Activated T-helper 1 cell treated with anti-CD3 and anti-CD28 coated beads, Interleukin-2, amount 50 U/mL, for 16 hours (primary cell): Measurements from ENCODE around the gene TMEM219.

Source experiments
- DNase-seq, 2 donors: peaks; one replicate each; pipeline ENCODE4 v3.0.0-alpha.2; 2020; ENCODE audit warnings: low read depth in 1 of 2, low spot score in 1 of 2

The TMEM219 gene

DNA sequence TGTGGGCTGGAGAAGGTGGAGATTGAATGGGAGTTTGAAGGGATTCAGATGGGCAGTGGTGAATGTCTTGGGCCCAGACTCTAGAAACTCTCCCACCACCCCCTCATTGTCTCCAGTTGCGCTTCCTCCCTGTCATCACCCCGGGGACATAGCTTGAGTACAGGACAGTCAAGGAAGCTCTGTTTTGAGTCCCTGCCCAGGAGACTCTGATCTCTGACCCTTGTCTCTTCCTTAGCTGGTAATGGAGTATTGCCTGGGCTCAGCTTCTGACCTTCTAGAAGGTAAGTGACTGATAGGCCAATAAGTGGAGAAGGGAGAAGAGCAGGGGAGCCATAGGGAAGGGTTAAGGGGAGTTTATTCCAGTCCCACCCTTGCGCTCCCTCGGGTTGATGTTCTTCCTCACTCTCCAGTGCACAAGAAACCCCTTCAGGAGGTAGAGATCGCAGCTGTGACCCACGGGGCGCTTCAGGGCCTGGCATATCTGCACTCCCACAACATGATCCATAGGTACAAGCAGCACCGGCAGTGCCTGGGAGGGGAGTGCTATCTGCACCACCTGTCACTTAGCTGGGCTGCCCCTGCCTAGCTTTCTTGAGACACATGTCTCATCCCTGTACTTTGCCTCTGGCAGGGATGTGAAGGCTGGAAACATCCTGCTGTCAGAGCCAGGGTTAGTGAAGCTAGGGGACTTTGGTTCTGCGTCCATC lies 16.8 kb downstream of the TMEM219 start:
- no peak for DNase-seq

DNA sequence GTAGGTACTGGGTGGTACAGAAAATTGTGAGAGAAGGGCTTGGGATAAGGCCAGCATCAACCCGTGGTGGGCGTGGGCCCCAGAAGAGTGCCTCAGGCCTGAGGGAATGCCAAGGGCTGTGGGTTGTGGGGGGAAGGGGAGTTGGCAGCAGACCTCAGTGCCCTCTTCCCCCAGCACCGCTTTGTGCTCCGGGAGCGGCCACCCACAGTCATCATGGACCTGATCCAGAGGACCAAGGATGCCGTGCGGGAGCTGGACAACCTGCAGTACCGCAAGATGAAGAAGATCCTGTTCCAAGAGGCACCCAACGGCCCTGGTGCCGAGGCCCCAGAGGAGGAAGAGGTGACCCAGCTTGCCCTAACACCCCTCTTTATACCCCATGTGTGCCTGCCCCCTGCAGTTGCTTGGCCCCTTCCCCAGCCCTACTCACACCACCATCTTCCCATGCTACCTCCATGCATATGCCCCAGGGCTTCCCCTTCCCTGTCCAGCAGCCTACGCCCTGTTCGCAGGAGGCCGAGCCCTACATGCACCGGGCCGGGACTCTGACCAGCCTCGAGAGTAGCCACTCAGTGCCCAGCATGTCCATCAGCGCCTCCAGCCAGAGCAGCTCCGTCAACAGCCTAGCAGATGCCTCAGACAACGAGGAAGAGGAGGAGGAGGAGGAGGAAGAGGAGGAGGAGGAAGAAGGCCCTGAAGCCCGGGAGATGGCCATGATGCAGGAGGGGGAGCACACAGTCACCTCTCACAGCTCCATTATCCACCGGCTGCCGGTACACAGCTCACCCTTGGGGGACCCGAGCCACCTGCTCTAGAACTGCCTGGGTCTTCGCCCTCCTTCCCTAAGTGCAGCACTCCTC lies 20.9 kb downstream of the TMEM219 start:
- no peak for DNase-seq

DNA sequence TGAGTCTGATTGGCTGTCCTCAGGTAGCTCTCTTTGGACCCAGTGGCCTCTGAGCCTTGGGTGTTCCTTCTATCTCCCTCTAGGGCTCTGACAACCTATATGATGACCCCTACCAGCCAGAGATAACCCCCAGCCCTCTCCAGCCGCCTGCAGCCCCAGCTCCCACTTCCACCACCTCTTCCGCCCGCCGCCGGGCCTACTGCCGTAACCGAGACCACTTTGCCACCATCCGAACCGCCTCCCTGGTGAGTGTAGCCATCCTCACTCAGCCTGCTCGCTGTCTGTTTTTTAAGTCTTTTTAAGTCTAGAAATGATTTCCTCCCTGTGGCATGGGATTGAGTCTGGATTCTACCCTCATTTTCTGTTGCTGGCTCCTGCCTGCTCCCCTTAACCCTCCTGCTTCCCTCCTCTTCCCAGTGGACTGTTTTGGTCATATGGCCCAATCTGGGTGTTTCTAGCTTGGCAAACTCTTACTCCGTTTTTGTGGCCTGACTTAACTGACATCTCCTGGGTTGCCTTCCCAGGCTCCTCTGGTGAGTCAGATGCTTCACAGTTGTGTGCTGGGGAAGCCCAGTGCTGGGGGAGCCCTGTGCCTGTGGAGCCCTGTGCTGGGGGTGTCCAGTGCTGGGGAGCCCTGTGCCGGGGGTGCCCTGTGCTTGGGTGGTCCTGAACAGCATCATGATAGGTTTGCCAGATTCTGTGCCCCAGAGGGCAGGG lies 21.7 kb downstream of the TMEM219 start:
- DNase-seq: no peak

- no peak for DNase-seq
Observed at GRCh38 chr16:29984137-29984763, 22.4 kb downstream of the TMEM219 start.

GRCh38 chr16:29984764-29985147 lies 22.9 kb downstream of the TMEM219 start:
- DNase-seq: no peak

GRCh38 chr16:29985271-29985811 lies 23.5 kb downstream of the TMEM219 start:
- DNase-seq: no peak

GRCh38 chr16:29986231-29986630 lies 24.4 kb downstream of the TMEM219 start:
- DNase-seq: no peak

DNA sequence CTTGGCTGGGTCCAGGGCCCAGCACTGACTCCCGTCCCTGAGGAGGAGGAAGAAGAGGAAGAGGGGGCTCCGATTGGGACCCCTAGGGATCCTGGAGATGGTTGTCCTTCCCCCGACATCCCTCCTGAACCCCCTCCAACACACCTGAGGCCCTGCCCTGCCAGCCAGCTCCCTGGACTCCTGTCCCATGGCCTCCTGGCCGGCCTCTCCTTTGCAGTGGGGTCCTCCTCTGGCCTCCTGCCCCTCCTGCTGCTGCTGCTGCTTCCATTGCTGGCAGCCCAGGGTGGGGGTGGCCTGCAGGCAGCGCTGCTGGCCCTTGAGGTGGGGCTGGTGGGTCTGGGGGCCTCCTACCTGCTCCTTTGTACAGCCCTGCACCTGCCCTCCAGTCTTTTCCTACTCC lies 25.1 kb downstream of the TMEM219 start:
- no peak for DNase-seq

DNA sequence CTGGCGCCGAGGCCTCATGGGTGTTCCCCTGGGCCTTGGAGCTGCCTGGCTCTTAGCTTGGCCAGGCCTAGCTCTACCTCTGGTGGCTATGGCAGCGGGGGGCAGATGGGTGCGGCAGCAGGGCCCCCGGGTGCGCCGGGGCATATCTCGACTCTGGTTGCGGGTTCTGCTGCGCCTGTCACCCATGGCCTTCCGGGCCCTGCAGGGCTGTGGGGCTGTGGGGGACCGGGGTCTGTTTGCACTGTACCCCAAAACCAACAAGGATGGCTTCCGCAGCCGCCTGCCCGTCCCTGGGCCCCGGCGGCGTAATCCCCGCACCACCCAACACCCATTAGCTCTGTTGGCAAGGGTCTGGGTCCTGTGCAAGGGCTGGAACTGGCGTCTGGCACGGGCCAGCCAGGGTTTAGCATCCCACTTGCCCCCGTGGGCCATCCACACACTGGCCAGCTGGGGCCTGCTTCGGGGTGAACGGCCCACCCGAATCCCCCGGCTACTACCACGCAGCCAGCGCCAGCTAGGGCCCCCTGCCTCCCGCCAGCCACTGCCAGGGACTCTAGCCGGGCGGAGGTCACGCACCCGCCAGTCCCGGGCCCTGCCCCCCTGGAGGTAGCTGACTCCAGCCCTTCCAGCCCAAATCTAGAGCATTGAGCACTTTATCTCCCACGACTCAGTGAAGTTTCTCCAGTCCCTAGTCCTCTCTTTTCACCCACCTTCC lies 25.6 kb downstream of the TMEM219 start:
- no peak for DNase-seq

GRCh38 chr16:29988346-29989075 lies 26.6 kb downstream of the TMEM219 start:
- DNase-seq: no peak

DNA sequence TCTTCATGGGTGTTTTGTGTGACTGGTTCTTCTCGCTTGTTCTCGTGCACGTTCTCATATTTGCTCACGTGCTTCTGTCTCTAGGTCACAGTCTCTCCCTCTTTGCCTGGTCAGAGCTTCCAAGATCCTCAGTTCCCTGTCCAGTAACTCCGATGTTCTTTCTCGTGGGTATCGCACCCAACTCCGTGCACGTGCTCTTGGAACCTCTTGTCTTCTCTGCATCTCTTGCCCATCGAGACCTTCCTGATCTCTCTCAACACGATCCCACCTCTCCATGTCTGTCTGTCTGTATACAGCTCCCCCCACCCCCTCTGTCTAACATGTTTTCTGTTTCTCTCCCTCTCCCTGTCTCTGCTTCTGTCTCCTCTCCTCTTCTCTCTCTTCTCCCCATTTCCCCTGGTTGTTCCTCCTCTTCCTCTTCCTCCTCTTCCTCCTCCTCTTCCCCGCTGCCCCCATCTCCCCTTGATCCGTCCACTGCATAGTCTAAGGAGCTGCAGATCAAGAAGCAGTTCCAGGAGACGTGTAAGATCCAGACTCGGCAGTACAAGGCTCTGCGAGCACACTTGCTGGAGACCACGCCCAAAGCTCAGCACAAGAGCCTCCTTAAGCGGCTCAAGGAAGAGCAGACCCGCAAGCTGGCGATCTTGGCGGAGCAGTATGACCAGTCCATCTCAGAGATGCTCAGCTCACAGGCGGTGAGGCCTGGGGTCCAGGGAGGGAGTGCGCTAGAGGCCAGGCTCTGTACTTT lies 27.4 kb downstream of the TMEM219 start:
- DNase-seq: no peak

DNA sequence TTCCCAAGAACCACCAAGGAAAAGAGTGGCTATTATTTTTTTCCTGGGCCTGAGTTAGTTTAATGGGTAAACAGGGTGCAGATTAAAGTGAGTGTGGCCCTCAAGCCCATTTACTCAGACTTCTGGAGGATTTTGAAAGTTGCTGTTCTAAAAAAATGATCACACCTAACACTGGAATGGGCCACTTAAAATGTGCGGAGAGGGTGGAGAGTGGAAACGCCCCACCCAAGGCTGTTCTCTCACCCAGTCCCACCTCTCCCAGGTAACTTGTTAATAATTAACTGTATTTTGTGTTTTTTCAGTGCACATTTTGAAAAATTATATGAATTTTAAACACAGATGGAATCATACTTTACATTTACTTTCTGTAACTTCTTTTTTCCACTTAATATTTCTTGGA lies 28.2 kb downstream of the TMEM219 start:
- DNase-seq: no peak

DNA sequence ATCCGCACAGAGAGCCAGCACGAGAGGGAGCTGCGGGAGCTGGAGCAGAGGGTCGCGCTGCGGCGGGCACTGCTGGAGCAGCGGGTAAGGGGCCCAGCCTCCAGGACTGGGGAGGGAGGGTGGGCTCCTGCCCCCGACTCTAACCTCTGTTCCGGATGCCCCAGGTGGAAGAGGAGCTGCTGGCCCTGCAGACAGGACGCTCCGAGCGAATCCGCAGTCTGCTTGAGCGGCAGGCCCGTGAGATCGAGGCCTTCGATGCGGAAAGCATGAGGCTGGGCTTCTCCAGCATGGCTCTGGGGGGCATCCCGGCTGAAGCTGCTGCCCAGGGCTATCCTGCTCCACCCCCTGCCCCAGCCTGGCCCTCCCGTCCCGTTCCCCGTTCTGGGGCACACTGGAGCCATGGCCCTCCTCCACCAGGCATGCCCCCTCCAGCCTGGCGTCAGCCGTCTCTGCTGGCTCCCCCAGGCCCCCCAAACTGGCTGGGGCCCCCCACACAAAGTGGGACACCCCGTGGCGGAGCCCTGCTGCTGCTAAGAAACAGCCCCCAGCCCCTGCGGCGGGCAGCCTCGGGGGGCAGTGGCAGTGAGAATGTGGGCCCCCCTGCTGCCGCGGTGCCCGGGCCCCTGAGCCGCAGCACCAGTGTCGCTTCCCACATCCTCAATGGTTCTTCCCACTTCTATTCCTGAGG lies 29.1 kb downstream of the TMEM219 start:
- no peak for DNase-seq

DNA sequence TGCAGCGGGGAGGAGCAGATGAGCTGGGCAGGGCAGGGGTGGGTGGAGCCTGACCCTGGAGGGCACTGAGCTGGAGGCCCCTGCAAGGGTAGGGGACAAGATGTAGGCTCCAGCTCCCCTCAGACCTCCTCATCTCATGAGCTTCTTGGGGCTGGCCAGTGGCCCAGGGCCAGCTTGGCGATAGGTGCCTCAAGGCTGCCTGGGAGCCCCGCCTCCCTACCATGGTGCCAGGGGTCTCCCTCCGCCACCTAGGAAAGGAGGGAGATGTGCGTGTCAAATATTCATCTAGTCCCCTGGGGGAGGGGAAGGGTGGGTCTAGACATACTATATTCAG lies 29.7 kb downstream of the TMEM219 start:
- DNase-seq: no peak

GRCh38 chr16:29992344-29992967 lies 30.6 kb downstream of the TMEM219 start:
- DNase-seq: no peak

- DNase-seq: no peak
Observed at GRCh38 chr16:29993191-29993902, 31.5 kb downstream of the TMEM219 start.

GRCh38 chr16:29993903-29994599 lies 32.2 kb downstream of the TMEM219 start:
- DNase-seq: no peak
